COLO668 (cell line): ENCODE results near the gene EFTUD2.

Experiments
- DNase-seq: peaks from one replicate; lab custom pipeline; 2025; ENCODE audit not compliant: unreplicated experiment; lab: John Stamatoyannopoulos, UW

EFTUD2 gene

GRCh38 chr17:44887971-44888954, 11.0 kb downstream of the EFTUD2 start:
- DNase-seq, result no peak

DNA sequence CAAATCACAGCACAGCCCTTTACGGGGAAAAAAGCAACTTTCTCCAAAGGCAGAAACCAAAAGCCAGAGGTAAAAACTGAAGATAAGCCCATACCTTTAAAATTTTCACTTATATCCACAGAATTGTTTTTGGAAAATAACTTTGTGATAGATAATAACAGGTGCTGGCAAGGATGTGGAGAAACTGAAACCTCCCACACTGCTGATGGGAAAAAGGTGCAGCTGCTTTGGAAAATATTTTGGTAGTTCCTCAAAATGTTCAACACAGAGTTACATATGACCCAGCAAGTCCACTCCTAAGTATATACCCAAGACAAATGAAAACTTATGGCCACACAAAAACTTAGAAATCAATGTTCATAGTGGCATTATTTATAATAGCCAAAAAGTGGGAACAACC, 12.2 kb downstream of the EFTUD2 start:
- no peak for DNase-seq

DNA sequence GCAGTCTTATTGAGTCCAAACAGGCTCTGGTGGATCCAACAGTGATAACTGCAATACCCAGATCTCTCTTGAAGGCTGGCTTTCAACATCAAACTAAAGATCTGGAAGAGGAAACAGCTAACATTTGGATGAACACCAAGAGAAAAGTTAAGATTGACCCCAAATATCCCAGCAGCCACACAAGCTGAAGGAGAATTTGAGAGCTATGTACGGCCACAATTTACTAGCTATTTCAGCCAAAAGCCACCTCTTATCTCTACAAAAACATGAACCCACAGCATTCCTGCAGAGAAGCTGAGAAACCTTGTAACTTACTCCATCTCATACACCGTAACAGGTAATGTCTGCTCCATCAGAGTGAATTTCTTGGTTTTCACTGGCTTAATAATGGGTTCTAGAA, 14.3 kb downstream of the EFTUD2 start:
- DNase-seq, result no peak

- no peak for DNase-seq
These were observed 18.1 kb downstream of the EFTUD2 start for GRCh38 chr17:44881145-44881544.

DNA sequence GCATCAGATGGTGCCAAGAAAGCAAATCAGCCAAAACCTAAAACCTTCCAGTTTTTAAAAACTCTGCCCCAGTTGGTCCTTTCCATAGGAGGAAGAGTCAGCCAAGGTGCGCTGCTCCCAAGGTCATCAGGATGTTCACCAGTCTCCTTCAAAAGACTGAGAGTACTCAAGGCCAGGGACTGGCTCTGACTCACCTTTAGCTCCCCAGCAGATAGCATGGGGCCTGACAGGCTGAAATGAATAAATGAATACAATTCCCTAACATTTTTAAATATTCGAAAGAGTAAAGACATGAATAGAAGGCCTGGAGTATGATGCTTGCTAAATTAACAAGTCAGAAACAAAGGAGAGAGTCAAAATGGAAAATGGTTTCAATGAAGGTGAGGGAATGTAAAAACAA, 19.2 kb downstream of the EFTUD2 start:
- no peak for DNase-seq

DNA sequence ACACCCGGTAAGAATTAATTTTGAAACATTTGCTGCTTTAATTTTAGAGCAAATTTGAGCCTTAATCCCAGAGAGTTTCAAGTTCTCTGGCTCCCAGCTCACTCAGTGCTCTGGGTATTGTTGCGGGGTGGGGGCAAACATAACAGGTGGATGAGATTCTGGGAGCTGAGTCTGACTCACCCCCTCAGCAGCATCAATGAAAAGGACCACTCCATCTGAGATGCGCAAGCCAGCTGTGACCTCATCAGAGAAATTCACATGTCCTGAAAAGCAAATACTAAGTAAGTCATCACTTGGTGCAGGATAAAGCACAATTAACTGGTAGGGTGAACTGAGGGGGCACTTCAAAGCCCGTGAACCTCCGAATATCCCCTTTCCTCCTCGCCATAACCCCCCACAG, 19.9 kb downstream of the EFTUD2 start:
- DNase-seq, result no peak

- DNase-seq, result peak; percentile 3
These were observed 20.5 kb downstream of the EFTUD2 start for GRCh38 chr17:44878627-44879221.

DNA sequence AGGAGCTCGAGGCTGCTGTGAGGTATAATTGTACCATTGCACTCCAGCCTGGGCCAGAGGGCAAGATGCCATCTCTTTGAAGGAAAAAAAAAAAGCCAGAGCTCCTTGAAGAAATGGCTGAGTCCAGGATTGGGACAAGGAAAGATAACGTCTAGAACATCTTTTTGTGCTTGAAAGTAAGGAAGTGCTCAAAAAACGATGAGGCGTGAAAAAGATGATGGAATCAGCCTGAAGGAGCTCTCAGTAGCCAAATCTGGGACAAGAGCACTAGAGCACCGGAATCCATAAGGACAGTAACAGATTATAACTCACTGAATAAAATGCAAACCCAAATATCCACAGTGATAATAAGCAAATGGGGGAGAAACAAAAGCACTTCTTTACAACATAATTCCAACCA, 22.1 kb downstream of the EFTUD2 start:
- DNase-seq, result no peak

GRCh38 chr17:44875761-44876160, 23.5 kb downstream of the EFTUD2 start:
- no peak for DNase-seq

GRCh38 chr17:44872131-44872768, 27.0 kb downstream of the EFTUD2 start:
- DNase-seq, result no peak

DNA sequence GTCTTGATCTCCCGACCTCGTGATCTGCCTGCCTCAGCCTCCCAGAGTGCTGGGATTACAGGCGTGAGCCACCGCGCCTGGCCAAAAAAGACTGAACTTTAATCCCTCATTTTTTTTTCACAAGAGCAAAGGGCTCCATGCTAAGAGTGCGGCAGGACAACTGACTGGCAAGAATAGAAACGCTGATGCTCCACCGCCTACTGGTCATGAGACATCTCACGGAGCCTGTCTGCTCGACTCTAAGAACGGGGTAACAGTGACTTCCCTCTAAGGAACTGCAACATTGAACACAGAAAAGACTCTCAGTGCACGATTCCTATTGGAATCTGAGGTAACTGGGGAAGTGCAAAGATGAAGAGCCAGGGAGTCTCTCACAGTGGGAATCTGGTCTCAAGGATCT, 27.7 kb downstream of the EFTUD2 start:
- DNase-seq, result no peak

- no peak for DNase-seq
These were observed 31.4 kb downstream of the EFTUD2 start for GRCh38 chr17:44867841-44868240.

DNA sequence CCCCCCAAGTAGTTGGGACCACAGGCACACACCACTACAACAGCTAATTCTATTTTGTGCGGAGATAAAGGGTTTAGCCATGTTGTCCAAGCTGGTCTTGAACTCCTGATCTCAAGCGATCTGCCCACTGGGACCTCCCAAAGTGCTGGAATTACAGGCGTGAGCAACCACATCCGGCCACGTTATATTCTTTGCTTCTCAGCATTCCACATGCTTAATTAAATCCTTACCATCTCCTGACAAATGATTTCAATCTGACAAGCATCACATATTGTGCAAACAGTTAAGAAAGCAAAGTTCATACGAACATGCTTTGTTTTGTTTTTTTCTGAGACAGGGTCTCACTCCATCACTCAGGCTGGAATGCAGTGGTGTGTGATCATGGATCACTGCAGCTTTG, 33.3 kb downstream of the EFTUD2 start:
- DNase-seq, result no peak

DNA sequence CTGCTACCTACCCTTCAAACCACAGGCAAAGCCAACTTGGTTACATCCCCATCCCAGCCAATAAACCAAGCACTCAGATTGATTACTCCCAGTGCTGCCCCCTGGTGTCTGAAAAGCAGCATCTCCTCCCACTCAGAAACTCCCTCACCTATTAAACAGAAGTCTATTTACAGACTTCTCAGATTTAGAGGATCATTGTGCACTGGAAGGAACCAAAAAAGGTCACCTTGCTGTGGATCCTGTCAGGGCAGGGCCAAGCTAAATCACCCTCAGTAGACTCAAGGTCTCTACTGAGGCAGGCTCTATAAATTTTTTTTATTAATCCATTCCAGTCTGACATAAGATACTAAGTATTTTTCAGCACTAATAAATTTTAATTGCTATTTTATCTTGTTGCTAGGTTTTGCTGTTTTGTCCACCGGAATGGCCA, 34.0 kb downstream of the EFTUD2 start:
- DNase-seq, result peak; percentile 39

DNA sequence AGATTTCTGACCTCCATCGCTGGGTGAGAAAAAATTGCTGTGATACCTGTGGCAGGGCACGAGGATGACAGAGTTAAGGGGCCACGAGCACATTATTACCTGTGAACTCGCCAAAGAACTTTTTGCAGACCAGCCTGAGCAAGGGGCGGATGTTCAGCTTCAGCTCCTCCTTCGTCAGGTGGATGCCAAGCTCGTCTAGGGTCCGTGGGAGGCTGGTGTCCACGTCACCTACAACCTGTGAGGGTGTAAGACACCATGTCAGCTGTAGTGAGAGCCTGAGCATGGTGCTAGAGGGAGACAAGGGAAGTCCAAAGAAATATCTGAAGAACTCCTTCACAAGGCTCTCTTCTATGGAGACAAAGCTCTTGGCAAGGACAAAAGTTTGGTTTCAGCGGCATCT, 34.4 kb downstream of the EFTUD2 start:
- DNase-seq, result no peak

DNA sequence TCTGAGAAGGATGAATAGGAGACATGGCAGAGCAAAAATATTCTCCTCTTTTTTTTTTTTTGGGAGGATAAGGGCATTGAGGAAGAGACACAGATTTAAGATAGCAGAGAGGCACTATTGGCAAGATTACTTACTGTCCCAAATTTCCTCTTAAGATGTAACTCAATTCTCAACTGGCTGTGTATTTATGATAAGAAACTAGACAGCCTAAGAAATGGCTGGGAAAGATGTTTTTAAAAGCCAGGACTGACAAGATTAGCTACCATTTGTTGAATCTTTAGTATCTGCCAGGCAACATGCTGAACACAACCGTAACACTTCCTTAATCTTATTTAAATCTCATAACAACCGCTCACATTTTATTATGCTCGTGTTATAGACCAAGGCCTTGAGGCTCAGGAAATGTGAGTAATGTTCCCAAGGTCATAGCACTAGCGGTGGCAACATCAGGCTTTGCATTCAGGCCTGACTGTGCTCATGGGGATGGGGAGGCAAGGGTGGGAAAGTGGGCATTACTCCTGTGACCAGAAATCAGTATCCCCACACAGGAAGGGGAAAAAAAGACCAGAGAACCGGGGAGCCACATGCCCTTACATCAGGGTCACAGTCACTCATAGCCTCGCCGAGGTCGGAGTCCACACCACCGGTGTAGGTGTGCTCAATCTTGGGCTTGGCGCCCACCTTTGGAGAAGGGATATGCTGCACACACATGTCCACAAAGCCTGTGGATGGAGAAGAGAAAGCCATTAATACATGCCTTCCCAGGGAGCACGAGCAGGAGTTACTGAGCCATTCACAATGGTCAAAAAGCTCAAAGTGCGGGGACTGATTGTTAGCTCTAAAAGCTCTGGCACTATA, 36.0 kb downstream of the EFTUD2 start:
- DNase-seq, result no peak

GRCh38 chr17:44862278-44862914, 36.8 kb downstream of the EFTUD2 start:
- DNase-seq, result no peak

- no peak for DNase-seq
These were observed 39.5 kb downstream of the EFTUD2 start for GRCh38 chr17:44859701-44860100.

GRCh38 chr17:44854192-44854591, 45.1 kb downstream of the EFTUD2 start:
- no peak for DNase-seq

GRCh38 chr17:44850612-44851011, 48.6 kb downstream of the EFTUD2 start:
- DNase-seq, result no peak

- DNase-seq, result no peak
These were observed 49.2 kb downstream of the EFTUD2 start for GRCh38 chr17:44850025-44850424.
